DOHH2 (cell line): ENCODE measurements around the gene MTARC2.

Source experiments
- H3F3A ChIP-seq: fragments of 200-600 bp; sonication (generic), shearing (Covaris generic); 2 replicates; pipeline ENCODE4 v1.6.0; 2016; ENCODE audit warnings: antibody characterized with exemption, mild to moderate bottlenecking; ENCODE audit not compliant: control insufficient read depth, insufficient read depth
- H3K27ac ChIP-seq: fragments of 200-600 bp; sonication (generic); 2 replicates; pipeline ENCODE4 v1.5.1; 2014; ENCODE audit warnings: low read depth, mild to moderate bottlenecking, low read length, moderate library complexity
- H3K27me3 ChIP-seq: fragments of 200-600 bp; sonication (generic); 2 replicates; pipeline ENCODE4 v1.6.1; 2014; ENCODE audit warnings: mild to moderate bottlenecking, low read length, mixed read lengths; ENCODE audit not compliant: control insufficient read depth
- H3K36me3 ChIP-seq: fragments of 200-600 bp; sonication (generic); 2 replicates; pipeline ENCODE4 v1.6.1; 2014; ENCODE audit warnings: mild to moderate bottlenecking, low read length, moderate library complexity, mixed read lengths; ENCODE audit not compliant: control insufficient read depth
- H3K4me1 ChIP-seq: fragments of 200-600 bp; sonication (generic); 2 replicates; pipeline ENCODE4 v1.6.1; 2014; ENCODE audit warnings: mild to moderate bottlenecking, low read length, mixed read lengths; ENCODE audit not compliant: control insufficient read depth
- H3K4me2 ChIP-seq: fragments of 200-600 bp; sonication (generic); 2 replicates; pipeline ENCODE4 v1.6.0; 2014; ENCODE audit warnings: mild to moderate bottlenecking, low read length, moderate library complexity
- H3K4me3 ChIP-seq: fragments of 200-600 bp; sonication (generic); 2 replicates; pipeline ENCODE4 v1.5.1; 2014; ENCODE audit warnings: mild to moderate bottlenecking, low read length, mixed read lengths
- H3K79me2 ChIP-seq: fragments of 200-600 bp; sonication (generic); 2 replicates; pipeline ENCODE4 v1.6.1; 2014; ENCODE audit warnings: mild to moderate bottlenecking, low read length, mixed read lengths; ENCODE audit not compliant: control insufficient read depth
- H3K9me2 ChIP-seq: fragments of 200-600 bp; sonication (generic); replicated peaks from 2 replicates; pipeline ENCODE4 v1.6.1; 2014; ENCODE audit warnings: mild to moderate bottlenecking, low read length, mixed read lengths; ENCODE audit not compliant: control insufficient read depth
- H3K9me3 ChIP-seq: fragments of 200-600 bp; sonication (generic); 2 replicates; pipeline ENCODE4 v1.6.1; 2014; ENCODE audit warnings: antibody characterized with exemption, low read length, mixed read lengths; ENCODE audit not compliant: control insufficient read depth, insufficient read depth
- H4K20me1 ChIP-seq: fragments of 200-600 bp; sonication (generic); 2 replicates; pipeline ENCODE4 v1.6.0; 2014; ENCODE audit warnings: low read depth, mild to moderate bottlenecking, antibody characterized with exemption, low read length, moderate library complexity; ENCODE audit not compliant: control insufficient read depth, insufficient read depth
- CTCF ChIP-seq: fragments of 200-600 bp; sonication (generic); IDR thresholded peaks from one replicate; pipeline ENCODE4 v1.5.1; 2014; ENCODE audit warnings: antibody characterized with exemption, mild to moderate bottlenecking, low read depth, low read length; ENCODE audit not compliant: poor library complexity, severe bottlenecking
- EZH2phosphoT487 ChIP-seq: fragments of 200-600 bp; sonication (generic); IDR thresholded peaks from 2 replicates; pipeline ENCODE4 v1.6.1; 2017; ENCODE audit warnings: borderline replicate concordance, mild to moderate bottlenecking, antibody characterized with exemption, low read length, moderate library complexity, mixed read lengths

MTARC2 gene

GRCh38 chr1:220757441-220757840 is 9.3 kb downstream of the MTARC2 start:
- H3K4me1 ChIP-seq = no peaks in the 10 kb centered on the region
- TF ChIP-seq EZH2phosphoT487 = no peak
- no peak for TF ChIP-seq CTCF
- no peak overlapping the region for H3K27ac ChIP-seq
- H3K4me3 ChIP-seq = no peak overlapping the region
- H3K9me2 ChIP-seq = no peaks in the 10 kb centered on the region
- H3K79me2 ChIP-seq = no peaks in the 10 kb centered on the region
- no peak overlapping the region for H3K4me2 ChIP-seq
- H3F3A ChIP-seq = no peaks in the 10 kb centered on the region
- 0 out of 2 replicates have a peak, but pooled peaks cover 4% of the 10 kb centered on the region for H3K27me3 ChIP-seq
- H3K9me3 ChIP-seq = no peaks in the 10 kb centered on the region
- H3K36me3 ChIP-seq = no peaks in the 10 kb centered on the region
- no peaks in the 10 kb centered on the region for H4K20me1 ChIP-seq

GRCh38 chr1:220759147-220759546 is 11.0 kb downstream of the MTARC2 start:
- Histone ChIP-seq H3K27ac (no peak overlapping the region), H3F3A (no peaks in the 10 kb centered on the region), H3K27me3 (0 out of 2 replicates have a peak, but pooled peaks cover 4% of the 10 kb centered on the region), H3K4me2 (no peak overlapping the region), H3K36me3 (no peaks in the 10 kb centered on the region), H3K79me2 (no peaks in the 10 kb centered on the region), H3K4me1 (no peaks in the 10 kb centered on the region), H4K20me1 (no peaks in the 10 kb centered on the region), H3K9me2 (no peaks in the 10 kb centered on the region), H3K9me3 (no peaks in the 10 kb centered on the region), H3K4me3 (no peak overlapping the region)
- TF ChIP-seq CTCF = no peak
- TF ChIP-seq EZH2phosphoT487 = no peak

- TF ChIP-seq EZH2phosphoT487 (no peak), CTCF (no peak)
Measured at GRCh38 chr1:220761688-220762427, 13.7 kb downstream of the MTARC2 start.

More at GRCh38 chr1:220761688-220762427, 13.7 kb downstream of the MTARC2 start:
- Histone ChIP-seq H3K79me2 (no peaks in the 10 kb centered on the region), H3K27ac (no peak overlapping the region), H3K36me3 (no peaks in the 10 kb centered on the region), H3K4me1 (no peaks in the 10 kb centered on the region), H3K9me2 (no peaks in the 10 kb centered on the region), H3K9me3 (no peaks in the 10 kb centered on the region), H3K27me3 (0 out of 2 replicates have a peak, but pooled peaks cover 4% of the 10 kb centered on the region), H3F3A (no peaks in the 10 kb centered on the region), H3K4me2 (no peak overlapping the region), H4K20me1 (no peaks in the 10 kb centered on the region), H3K4me3 (no peak overlapping the region)
